H9 (cell line): ENCODE measurements around the gene VENTX. TPM values are rescaled to one million over a fixed set of nuclear protein-coding genes. Genes with fewer than 3 reads are reported as not detected.
A peak's percentile ranks its signal among the peaks of the same experiment; 100 is the strongest.

Experiments used
- DNase-seq: peaks from one replicate; pipeline ENCODE4 v3.0.0-alpha.2; 2017
- H2AFZ ChIP-seq: one replicate; pipeline ENCODE4 v1.6.1; 2013; ENCODE audit warnings: mild to moderate bottlenecking, low read length, control low read depth, moderate library complexity
- H2AK5ac ChIP-seq: 2 replicates; pipeline ENCODE4 v1.6.1; 2013; ENCODE audit warnings: low read length, control low read depth, mixed read lengths; ENCODE audit not compliant: insufficient read length
- H2BK120ac ChIP-seq: one replicate; pipeline ENCODE4 v1.6.1; 2013; ENCODE audit warnings: low read depth, mild to moderate bottlenecking, low read length, control low read depth, inconsistent platforms; ENCODE audit not compliant: poor library complexity, severe bottlenecking
- H2BK12ac ChIP-seq: 2 replicates; pipeline ENCODE4 v1.6.1; 2013; ENCODE audit warnings: low read length, control low read depth, mixed read lengths, low read depth; ENCODE audit not compliant: insufficient read length
- H2BK15ac ChIP-seq: 2 replicates; pipeline ENCODE4 v1.6.1; 2013; ENCODE audit warnings: low read depth, low read length, control low read depth
- H2BK20ac ChIP-seq: one replicate; pipeline ENCODE4 v1.6.1; 2013; ENCODE audit warnings: low read depth, mild to moderate bottlenecking, low read length, control low read depth, inconsistent platforms; ENCODE audit not compliant: poor library complexity, severe bottlenecking
- H2BK5ac ChIP-seq: 2 replicates; pipeline ENCODE4 v1.6.1; 2013; ENCODE audit warnings: low read length, control low read depth, mixed read lengths; ENCODE audit not compliant: insufficient read length
- H3K14ac ChIP-seq: 2 replicates; pipeline ENCODE4 v1.6.1; 2013; ENCODE audit warnings: low read length, control low read depth; ENCODE audit not compliant: insufficient read depth
- H3K18ac ChIP-seq: 2 replicates; pipeline ENCODE4 v1.6.1; 2013; ENCODE audit warnings: low read depth, mild to moderate bottlenecking, mixed read lengths, low read length, control low read depth; ENCODE audit not compliant: insufficient read length
- H3K23ac ChIP-seq: 2 replicates; pipeline ENCODE4 v1.6.1; 2013; ENCODE audit warnings: low read length, control low read depth, mixed read lengths, low read depth; ENCODE audit not compliant: insufficient read length
- H3K23me2 ChIP-seq: 2 replicates; pipeline ENCODE4 v1.6.1; 2013; ENCODE audit warnings: low read depth, mild to moderate bottlenecking, mixed read lengths, low read length, control low read depth; ENCODE audit not compliant: insufficient read length, poor library complexity, severe bottlenecking
- H3K27ac ChIP-seq: 2 replicates; pipeline ENCODE4 v1.5.1; 2013; ENCODE audit warnings: low read length, control low read depth, mixed read lengths, low read depth; ENCODE audit not compliant: insufficient read length
- H3K27me3 ChIP-seq: 2 replicates; pipeline ENCODE4 v1.6.1; 2013; ENCODE audit warnings: low read length, control low read depth, inconsistent platforms; ENCODE audit not compliant: insufficient read depth
- H3K4ac ChIP-seq: 2 replicates; pipeline ENCODE4 v1.6.1; 2013; ENCODE audit warnings: low read depth, mild to moderate bottlenecking, control low read depth, inconsistent platforms, low read length, moderate library complexity
- H3K4me1 ChIP-seq: 2 replicates; pipeline ENCODE4 v1.6.1; 2013; ENCODE audit warnings: low read length, control low read depth, inconsistent platforms; ENCODE audit not compliant: insufficient read depth
- H3K4me2 ChIP-seq: 2 replicates; pipeline ENCODE4 v1.6.1; 2013; ENCODE audit warnings: low read length, control low read depth, mixed read lengths; ENCODE audit not compliant: insufficient read length, insufficient read depth
- H3K56ac ChIP-seq: 2 replicates; pipeline ENCODE4 v1.6.1; 2013; ENCODE audit warnings: low read depth, mild to moderate bottlenecking, mixed read lengths, low read length, control low read depth; ENCODE audit not compliant: insufficient read length
- H3K79me1 ChIP-seq: 2 replicates; pipeline ENCODE4 v1.6.1; 2013; ENCODE audit warnings: low read depth, mild to moderate bottlenecking, moderate library complexity, low read length, control low read depth, inconsistent platforms; ENCODE audit not compliant: insufficient read depth, poor library complexity, severe bottlenecking
- H3K79me2 ChIP-seq: 2 replicates; pipeline ENCODE4 v1.6.1; 2013; ENCODE audit warnings: low read length, control low read depth, inconsistent platforms; ENCODE audit not compliant: insufficient read depth
- H3K9ac ChIP-seq: 2 replicates; pipeline ENCODE4 v1.6.1; 2013; ENCODE audit warnings: low read length, control low read depth, mixed read lengths; ENCODE audit not compliant: insufficient read length; ENCODE audit errors: extremely low read depth
- H3K9me3 ChIP-seq: one replicate; pipeline ENCODE4 v1.6.1; 2013; ENCODE audit warnings: low read depth, low read length, inconsistent platforms; ENCODE audit not compliant: control insufficient read depth
- H3T11ph ChIP-seq: one replicate; pipeline ENCODE4 v1.6.1; 2013; ENCODE audit warnings: mild to moderate bottlenecking, low read length, control low read depth, inconsistent platforms
- H4K20me1 ChIP-seq: one replicate; pipeline ENCODE4 v1.6.1; 2013; ENCODE audit not compliant: control insufficient read depth, insufficient read length, insufficient read depth
- H4K5ac ChIP-seq: 2 replicates; pipeline ENCODE4 v1.6.1; 2013; ENCODE audit warnings: low read depth, mild to moderate bottlenecking, mixed read lengths, low read length, control low read depth; ENCODE audit not compliant: insufficient read length
- H4K8ac ChIP-seq: replicated peaks from 2 replicates; pipeline ENCODE4 v1.6.1; 2013; ENCODE audit warnings: low read length, control low read depth, mixed read lengths, low read depth; ENCODE audit not compliant: insufficient read length
- H4K91ac ChIP-seq: 2 replicates; pipeline ENCODE4 v1.6.1; 2013; ENCODE audit warnings: low read depth, mild to moderate bottlenecking, moderate library complexity, mixed read lengths, low read length, control low read depth; ENCODE audit not compliant: insufficient read length
- H3K27ac Mint-ChIP-seq, 3 experiments: 2 replicates in 2 of 3; 3 replicates in 1 of 3; pipeline ENCODE4 v1.8.0; 2020 to 2021; ENCODE audit warnings: mixed read lengths in 3 of 3, mild to moderate bottlenecking in 1 of 3, moderate library complexity in 1 of 3
- H3K27me3 Mint-ChIP-seq: 2 replicates; pipeline ENCODE4 v1.8.0; 2021; ENCODE audit warnings: low read depth, mild to moderate bottlenecking, moderate library complexity, mixed read lengths
- H3K36me3 Mint-ChIP-seq, 3 experiments: 2 replicates in 2 of 3; 3 replicates in 1 of 3; pipeline ENCODE4 v1.8.0; 2020 to 2021; ENCODE audit warnings: low read depth in 3 of 3, mixed read lengths in 3 of 3; ENCODE audit not compliant: insufficient read depth in 1 of 3
- H3K4me1 Mint-ChIP-seq, 2 experiments: 2 replicates each; pipeline ENCODE4 v1.8.0; 2020; ENCODE audit warnings: mixed read lengths in 2 of 2
- H3K4me3 Mint-ChIP-seq, 2 experiments: 2 replicates in 1 of 2; 3 replicates in 1 of 2; pipeline ENCODE4 v1.8.0; 2020 to 2021; ENCODE audit warnings: mild to moderate bottlenecking in 2 of 2, mixed read lengths in 2 of 2, moderate library complexity in 1 of 2
- H3K9me3 Mint-ChIP-seq, 2 experiments: 2 replicates in 1 of 2; 3 replicates in 1 of 2; pipeline ENCODE4 v1.8.0; 2020; ENCODE audit warnings: mild to moderate bottlenecking in 2 of 2, mixed read lengths in 2 of 2, moderate library complexity in 1 of 2
- WGBS: extraction: QIAGEN DNeasy Blood & Tissue Kit; methylation state at CpG from one replicate; pipeline ENCODE4 v1.1.7; 2013; ENCODE audit warnings: missing lambda C conversion rate, low lambda C conversion rate, mixed read lengths; ENCODE audit not compliant: insufficient read length; ENCODE audit errors: extremely low coverage; 5-methylcytosine and 5-hydroxymethylcytosine counted together
- total RNA-seq: library from RNA; stranded (reverse); gene quantifications from 2 replicates; pipeline ENCODE4 v1.2.1, GENCODE V29; 2021
- TF ChIP-seq, protein P1 (sequence below): fragments of 200-600 bp; sonication (generic); conservative IDR thresholded peaks from 3 replicates; pipeline ENCODE4 v1.8.0; 2021; ENCODE audit warnings: antibody characterized with exemption, mild to moderate bottlenecking

Gene VENTX
- total RNA-seq, 1 experiment from 2014 or later = 10.9 TPM

DNA sequence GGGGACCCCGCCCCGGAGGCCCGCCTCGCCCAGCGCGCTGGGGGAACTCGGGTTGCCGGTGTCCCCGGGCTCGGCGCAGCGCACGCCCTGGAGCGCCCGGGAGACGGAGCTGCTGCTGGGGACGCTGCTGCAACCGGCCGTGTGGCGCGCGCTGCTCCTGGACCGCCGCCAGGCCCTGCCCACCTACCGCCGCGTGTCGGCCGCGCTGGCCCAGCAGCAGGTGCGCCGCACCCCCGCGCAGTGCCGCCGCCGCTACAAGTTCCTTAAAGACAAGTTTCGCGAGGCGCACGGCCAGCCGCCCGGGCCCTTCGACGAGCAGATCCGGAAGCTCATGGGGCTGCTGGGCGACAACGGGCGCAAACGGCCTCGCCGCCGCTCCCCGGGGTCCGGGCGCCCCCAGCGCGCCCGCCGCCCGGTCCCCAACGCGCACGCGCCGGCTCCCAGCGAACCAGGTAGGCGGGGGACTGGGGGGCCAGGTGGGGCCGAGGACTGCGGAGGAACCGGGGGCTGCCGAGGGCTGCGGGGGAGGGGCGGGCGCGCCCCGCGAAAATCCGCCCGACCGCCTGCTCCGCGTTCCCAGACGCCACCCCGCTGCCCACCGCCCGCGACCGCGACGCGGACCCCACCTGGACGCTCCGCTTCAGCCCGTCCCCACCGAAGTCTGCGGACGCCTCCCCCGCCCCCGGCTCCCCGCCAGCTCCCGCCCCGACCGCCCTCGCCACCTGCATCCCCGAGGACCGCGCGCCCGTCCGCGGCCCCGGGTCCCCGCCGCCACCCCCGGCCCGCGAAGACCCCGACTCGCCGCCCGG lies 7.1 kb upstream of the VENTX start:
- DNase-seq = peak; percentile 62
- Histone ChIP-seq H3K9me3 (no peaks in the 10 kb centered on the region), H3K4me2 (peak overlapping the region; percentile 20), H3K18ac (no peak overlapping the region), H4K5ac (no peak overlapping the region), H3K79me2 (no peaks in the 10 kb centered on the region), H3K27me3 (peaks cover 6% of the 10 kb centered on the region; the same call in 1 of the 2 replicates), H2BK120ac (no peak overlapping the region), H2BK12ac (no peak overlapping the region), H3K23me2 (no peaks in the 10 kb centered on the region), H2AK5ac (no peak overlapping the region), H3K4me1 (no peaks in the 10 kb centered on the region; the same call in 1 of the 2 replicates), H2BK20ac (no peak overlapping the region), H3K4ac (no peak overlapping the region), H4K8ac (no peak overlapping the region), H3T11ph (no peak overlapping the region), H2BK15ac (no peak overlapping the region), H4K20me1 (no peaks in the 10 kb centered on the region), H2AFZ (no peak overlapping the region), H3K79me1 (no peaks in the 10 kb centered on the region), H3K27ac (no peak overlapping the region), H3K23ac (no peak overlapping the region), H4K91ac (no peak overlapping the region), H3K14ac (no peak overlapping the region), H3K9ac (no peak overlapping the region), H3K56ac (no peak overlapping the region), H2BK5ac (no peak overlapping the region)
- H3K4me3 Mint-ChIP-seq = peak overlapping the region; percentile 72 to 77
- WGBS = no CpG with 5 or more reads among the region's 122 CpGs
- TF ChIP-seq, protein P1, sequence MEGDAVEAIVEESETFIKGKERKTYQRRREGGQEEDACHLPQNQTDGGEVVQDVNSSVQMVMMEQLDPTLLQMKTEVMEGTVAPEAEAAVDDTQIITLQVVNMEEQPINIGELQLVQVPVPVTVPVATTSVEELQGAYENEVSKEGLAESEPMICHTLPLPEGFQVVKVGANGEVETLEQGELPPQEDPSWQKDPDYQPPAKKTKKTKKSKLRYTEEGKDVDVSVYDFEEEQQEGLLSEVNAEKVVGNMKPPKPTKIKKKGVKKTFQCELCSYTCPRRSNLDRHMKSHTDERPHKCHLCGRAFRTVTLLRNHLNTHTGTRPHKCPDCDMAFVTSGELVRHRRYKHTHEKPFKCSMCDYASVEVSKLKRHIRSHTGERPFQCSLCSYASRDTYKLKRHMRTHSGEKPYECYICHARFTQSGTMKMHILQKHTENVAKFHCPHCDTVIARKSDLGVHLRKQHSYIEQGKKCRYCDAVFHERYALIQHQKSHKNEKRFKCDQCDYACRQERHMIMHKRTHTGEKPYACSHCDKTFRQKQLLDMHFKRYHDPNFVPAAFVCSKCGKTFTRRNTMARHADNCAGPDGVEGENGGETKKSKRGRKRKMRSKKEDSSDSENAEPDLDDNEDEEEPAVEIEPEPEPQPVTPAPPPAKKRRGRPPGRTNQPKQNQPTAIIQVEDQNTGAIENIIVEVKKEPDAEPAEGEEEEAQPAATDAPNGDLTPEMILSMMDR = no peak
- H3K27me3 Mint-ChIP-seq = peaks cover 76% of the 10 kb centered on the region
- peaks cover 0 to 8% of the 10 kb centered on the region in 2 experiments; a peak in 3 of 5 replicates for H3K9me3 Mint-ChIP-seq
- H3K36me3 Mint-ChIP-seq = peaks cover 0 to 5% (median 0%) of the 10 kb centered on the region in 3 experiments; a peak in 4 of 7 replicates
- peaks cover 29 to 30% of the 10 kb centered on the region in 2 experiments for H3K4me1 Mint-ChIP-seq
- H3K27ac Mint-ChIP-seq = no peak overlapping the region
